ENCODE measurements around the gene NTHL1.

Gene NTHL1

DNA sequence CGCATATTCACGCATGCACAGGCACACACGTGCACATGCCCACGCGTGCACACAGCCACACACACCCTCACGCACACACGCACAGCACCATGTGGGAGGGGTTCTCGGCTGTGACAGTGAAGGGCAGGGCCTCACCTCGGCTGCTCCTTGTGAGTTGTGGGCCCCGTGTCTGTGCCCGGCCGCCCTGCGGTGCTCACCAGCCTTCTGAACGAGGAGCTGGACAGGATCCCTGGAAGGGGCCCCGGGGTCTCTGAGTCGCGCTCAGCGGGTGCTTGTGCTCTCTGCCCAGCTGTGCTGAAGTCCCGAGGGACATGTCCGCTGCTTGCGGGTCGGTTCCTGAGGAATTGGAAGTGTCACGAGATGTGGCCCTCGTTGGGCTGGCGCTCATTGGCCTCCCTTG lies 16.2 kb upstream of the NTHL1 start:
- Mint-ChIP-seq H3K9me3 (no peaks in the 10 kb centered on the region), H3K4me3 (no peak overlapping the region), H3K27ac (no peak overlapping the region), H3K36me3 (ENCODE audit: low read depth) (peaks cover 27% of the 10 kb centered on the region), H3K27me3 (ENCODE audit: low read depth) (no peaks in the 10 kb centered on the region), H3K4me1 (no peaks in the 10 kb centered on the region)
- TF ChIP-seq, protein P1, sequence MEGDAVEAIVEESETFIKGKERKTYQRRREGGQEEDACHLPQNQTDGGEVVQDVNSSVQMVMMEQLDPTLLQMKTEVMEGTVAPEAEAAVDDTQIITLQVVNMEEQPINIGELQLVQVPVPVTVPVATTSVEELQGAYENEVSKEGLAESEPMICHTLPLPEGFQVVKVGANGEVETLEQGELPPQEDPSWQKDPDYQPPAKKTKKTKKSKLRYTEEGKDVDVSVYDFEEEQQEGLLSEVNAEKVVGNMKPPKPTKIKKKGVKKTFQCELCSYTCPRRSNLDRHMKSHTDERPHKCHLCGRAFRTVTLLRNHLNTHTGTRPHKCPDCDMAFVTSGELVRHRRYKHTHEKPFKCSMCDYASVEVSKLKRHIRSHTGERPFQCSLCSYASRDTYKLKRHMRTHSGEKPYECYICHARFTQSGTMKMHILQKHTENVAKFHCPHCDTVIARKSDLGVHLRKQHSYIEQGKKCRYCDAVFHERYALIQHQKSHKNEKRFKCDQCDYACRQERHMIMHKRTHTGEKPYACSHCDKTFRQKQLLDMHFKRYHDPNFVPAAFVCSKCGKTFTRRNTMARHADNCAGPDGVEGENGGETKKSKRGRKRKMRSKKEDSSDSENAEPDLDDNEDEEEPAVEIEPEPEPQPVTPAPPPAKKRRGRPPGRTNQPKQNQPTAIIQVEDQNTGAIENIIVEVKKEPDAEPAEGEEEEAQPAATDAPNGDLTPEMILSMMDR (IDR thresholded peaks at IDR 0.05; ENCODE audit: unreplicated experiment in 3 of 3): no peak

DNA sequence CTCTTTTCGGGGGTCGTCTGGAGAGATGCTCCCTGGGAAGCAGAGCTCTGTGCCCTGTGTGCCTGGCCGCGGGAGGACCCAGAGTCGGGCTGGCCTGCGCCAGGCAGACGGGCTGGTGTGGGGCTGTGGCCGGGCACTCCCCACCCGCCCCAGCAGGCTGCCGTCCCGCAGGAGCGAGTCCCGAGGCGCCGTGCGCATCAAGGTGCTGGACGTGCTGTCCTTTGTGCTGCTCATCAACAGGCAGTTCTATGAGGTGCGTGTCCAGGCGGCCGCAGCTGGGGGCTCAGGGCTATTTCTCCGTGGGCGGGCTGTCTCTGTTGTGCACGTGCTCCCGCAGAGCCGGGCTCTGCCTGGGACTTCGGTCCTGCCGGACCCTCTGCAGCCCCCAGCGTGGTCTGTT lies 15.2 kb upstream of the NTHL1 start:
- no peaks in the 10 kb centered on the region for H3K9me3 Mint-ChIP-seq
- no peak overlapping the region for H3K27ac Mint-ChIP-seq
- H3K36me3 Mint-ChIP-seq (ENCODE audit: low read depth): peaks cover 26% of the 10 kb centered on the region
- no peaks in the 10 kb centered on the region for H3K27me3 Mint-ChIP-seq (ENCODE audit: low read depth)
- H3K4me1 Mint-ChIP-seq: no peaks in the 10 kb centered on the region
- TF ChIP-seq, protein P1 (IDR thresholded peaks at IDR 0.05; ENCODE audit: unreplicated experiment in 3 of 3): no peak
- no peak overlapping the region for H3K4me3 Mint-ChIP-seq

DNA sequence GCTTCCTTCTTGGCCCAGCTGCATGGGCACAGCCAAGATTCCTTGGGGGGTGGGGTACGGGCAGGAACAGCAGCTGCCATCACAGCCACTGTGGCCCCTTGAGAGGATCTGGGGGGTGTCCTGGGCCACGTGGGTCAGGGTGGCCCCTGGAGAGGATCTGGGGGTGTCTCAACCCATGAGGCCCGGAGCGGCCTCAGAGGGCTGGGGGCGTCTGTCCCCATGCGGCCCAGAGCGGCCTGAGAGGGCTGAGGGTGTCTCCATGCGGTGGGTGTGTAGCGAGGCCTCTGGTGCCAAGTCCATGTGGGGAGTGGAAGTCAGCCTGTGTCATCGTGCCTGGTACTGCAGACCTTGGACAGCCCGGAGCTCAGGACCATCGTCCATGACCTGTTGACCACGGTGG lies 13.9 kb upstream of the NTHL1 start:
- TF ChIP-seq, protein P1 (IDR thresholded peaks at IDR 0.05; ENCODE audit: unreplicated experiment in 3 of 3): no peak
- H3K36me3 Mint-ChIP-seq (ENCODE audit: low read depth): peaks cover 19% of the 10 kb centered on the region
- peaks cover 4% of the 10 kb centered on the region for H3K27me3 Mint-ChIP-seq (ENCODE audit: low read depth)
- H3K27ac Mint-ChIP-seq: no peak overlapping the region
- no peaks in the 10 kb centered on the region for H3K4me1 Mint-ChIP-seq
- H3K4me3 Mint-ChIP-seq: no peak overlapping the region
- H3K9me3 Mint-ChIP-seq: no peaks in the 10 kb centered on the region

DNA sequence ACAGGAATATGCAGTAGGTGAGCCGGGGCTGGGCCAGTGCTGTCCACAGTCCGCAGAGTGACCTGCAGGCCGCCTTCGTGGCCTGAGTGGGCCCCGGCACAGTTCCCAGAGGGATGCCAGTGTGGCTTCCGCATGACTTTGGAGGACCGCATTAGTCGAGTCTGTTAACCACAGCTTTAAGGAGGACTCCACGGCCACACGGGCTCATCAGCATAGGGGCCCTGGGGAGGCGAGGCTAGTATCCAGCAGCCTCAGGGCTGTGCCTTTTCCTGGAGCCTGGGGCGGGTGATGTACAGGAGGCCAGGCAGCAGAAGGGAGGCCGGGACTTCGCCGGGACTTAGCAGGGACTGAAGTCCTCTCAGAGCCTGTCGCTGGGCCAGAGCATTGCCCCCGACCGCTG lies 13.4 kb upstream of the NTHL1 start:
- H3K36me3 Mint-ChIP-seq (ENCODE audit: low read depth): peaks cover 17% of the 10 kb centered on the region
- no peaks in the 10 kb centered on the region for H3K9me3 Mint-ChIP-seq
- TF ChIP-seq, protein P1 (IDR thresholded peaks at IDR 0.05; ENCODE audit: unreplicated experiment in 3 of 3): no peak
- no peak overlapping the region for H3K27ac Mint-ChIP-seq
- no peaks in the 10 kb centered on the region for H3K4me1 Mint-ChIP-seq
- H3K27me3 Mint-ChIP-seq (ENCODE audit: low read depth): peaks cover 4% of the 10 kb centered on the region
- H3K4me3 Mint-ChIP-seq: no peak overlapping the region

DNA sequence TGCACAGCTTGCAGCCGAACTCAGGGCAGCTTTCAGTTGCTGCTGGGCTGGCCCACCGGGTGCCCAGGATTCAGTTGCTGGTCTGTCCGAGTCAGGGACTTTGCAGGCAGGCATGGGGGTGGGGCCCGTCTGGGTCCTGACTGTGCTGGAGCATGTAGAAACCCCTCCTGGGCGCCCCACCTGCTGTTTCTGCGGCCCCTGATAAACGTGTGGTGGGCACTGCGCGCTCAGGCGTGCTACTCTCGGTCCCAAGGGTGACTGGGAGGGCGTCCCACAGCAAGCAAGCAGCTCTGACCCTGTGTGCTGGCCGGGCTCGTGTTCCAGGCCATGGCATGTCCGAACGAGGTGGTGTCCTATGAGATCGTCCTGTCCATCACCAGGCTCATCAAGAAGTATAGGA lies 12.7 kb upstream of the NTHL1 start:
- H3K4me1 Mint-ChIP-seq: no peaks in the 10 kb centered on the region
- peaks cover 12% of the 10 kb centered on the region for H3K36me3 Mint-ChIP-seq (ENCODE audit: low read depth)
- no peaks in the 10 kb centered on the region for H3K9me3 Mint-ChIP-seq
- H3K27ac Mint-ChIP-seq: no peak overlapping the region
- peaks cover 4% of the 10 kb centered on the region for H3K27me3 Mint-ChIP-seq (ENCODE audit: low read depth)
- TF ChIP-seq, protein P1 (IDR thresholded peaks at IDR 0.05; ENCODE audit: unreplicated experiment in 3 of 3): no peak
- H3K4me3 Mint-ChIP-seq: no peak overlapping the region

DNA sequence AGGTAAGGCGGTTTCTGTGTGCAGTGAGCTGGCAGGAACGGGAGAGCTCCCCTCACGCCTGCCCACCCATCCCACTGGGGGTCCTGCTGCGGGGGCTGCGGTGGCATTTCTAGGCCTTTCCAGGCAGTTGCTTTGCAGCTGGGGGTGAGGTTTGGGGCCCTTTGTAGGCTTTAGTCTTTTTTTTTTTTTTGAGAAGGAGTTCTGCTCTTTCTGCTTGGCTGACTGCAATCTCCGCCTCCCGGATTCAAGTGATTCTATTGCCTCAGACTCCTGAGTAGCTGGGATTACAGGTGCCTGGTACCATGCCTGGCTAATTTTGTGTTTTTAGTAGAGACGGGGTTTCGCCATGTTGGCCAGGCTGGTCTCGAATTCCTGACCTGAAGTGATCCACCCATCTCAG lies 11.2 kb upstream of the NTHL1 start:
- TF ChIP-seq, protein P1 (IDR thresholded peaks at IDR 0.05; ENCODE audit: unreplicated experiment in 3 of 3): no peak
- H3K27me3 Mint-ChIP-seq (ENCODE audit: low read depth): peaks cover 4% of the 10 kb centered on the region

More for the DNA sequence above, 11.2 kb upstream of the NTHL1 start:
- no peak overlapping the region for H3K4me3 Mint-ChIP-seq
- peaks cover 12% of the 10 kb centered on the region for H3K36me3 Mint-ChIP-seq (ENCODE audit: low read depth)
- H3K4me1 Mint-ChIP-seq: no peaks in the 10 kb centered on the region
- peak overlapping the region in 2 of 3 experiments; percentile 48 to 64 for H3K27ac Mint-ChIP-seq
- no peaks in the 10 kb centered on the region for H3K9me3 Mint-ChIP-seq

Data from nephron (organoid).